ENCODE measurements around the gene CADM1. TPM values are rescaled to one million over a fixed set of nuclear protein-coding genes. Genes with fewer than 3 reads are reported as not detected.

Gene CADM1
- total RNA-seq, 4 donors from 2014 or later = 17.1 to 49.8 (median 30.7) TPM

- no peaks in the 10 kb centered on the region for H3K9me3 ChIP-seq
- no peak overlapping the region for H3K27ac ChIP-seq
- no peak for DNase-seq (ENCODE audit: low spot score in 2 of 2)
- 79% methylated on average over 9 of the region's 9 CpGs for WGBS, 2 donors
- no peak for TF ChIP-seq EP300 (IDR thresholded peaks at IDR 0.05)
- TF ChIP-seq CTCF (IDR thresholded peaks at IDR 0.05) = no peak
- TF ChIP-seq POLR2A (IDR thresholded peaks at IDR 0.05) = no peak
- H3K36me3 ChIP-seq = no peaks in the 10 kb centered on the region
- no peak overlapping the region for H3K4me3 ChIP-seq
- H3K27me3 ChIP-seq = peaks cover 0 to 14% of the 10 kb centered on the region in 2 donors
- H3K4me1 ChIP-seq = no peaks in the 10 kb centered on the region
Observed at GRCh38 chr11:115154355-115154736, 349.9 kb downstream of the CADM1 start.

- DNase-seq (ENCODE audit: low spot score in 2 of 2) = no peak
- H3K36me3 ChIP-seq = no peaks in the 10 kb centered on the region
- WGBS, 2 donors = 92 to 93% methylated on average over 39 of the region's 39 CpGs
- no peak for TF ChIP-seq CTCF (IDR thresholded peaks at IDR 0.05)
- TF ChIP-seq EP300 (IDR thresholded peaks at IDR 0.05) = no peak
- no peak for TF ChIP-seq POLR2A (IDR thresholded peaks at IDR 0.05)
- no peak overlapping the region for H3K27ac ChIP-seq
- H3K27me3 ChIP-seq = peaks cover 0 to 13% of the 10 kb centered on the region in 2 donors
- no peak overlapping the region for H3K4me3 ChIP-seq
- no peaks in the 10 kb centered on the region for H3K4me1 ChIP-seq
- no peaks in the 10 kb centered on the region for H3K9me3 ChIP-seq
Observed at GRCh38 chr11:115153731-115154354, 350.4 kb downstream of the CADM1 start.

- DNase-seq (ENCODE audit: low spot score in 2 of 2) = no peak
- Histone ChIP-seq H3K27me3 (peaks cover 0 to 12% of the 10 kb centered on the region in 2 donors), H3K36me3 (no peaks in the 10 kb centered on the region), H3K9me3 (no peaks in the 10 kb centered on the region), H3K4me3 (no peak overlapping the region), H3K4me1 (no peaks in the 10 kb centered on the region), H3K27ac (no peak overlapping the region)
- 81 to 82% methylated on average over 8 of the region's 8 CpGs for WGBS, 2 donors
- TF ChIP-seq EP300 (IDR thresholded peaks at IDR 0.05) (no peak), POLR2A (IDR thresholded peaks at IDR 0.05) (no peak), CTCF (IDR thresholded peaks at IDR 0.05) (no peak)
Observed at GRCh38 chr11:115153135-115153534, 351.1 kb downstream of the CADM1 start.

- no peaks in the 10 kb centered on the region for H3K36me3 ChIP-seq
- H3K27ac ChIP-seq = no peak overlapping the region
- 78 to 89% methylated on average over 1 of the region's 1 CpG for WGBS, 2 donors
- no peaks in the 10 kb centered on the region for H3K27me3 ChIP-seq
- TF ChIP-seq POLR2A (IDR thresholded peaks at IDR 0.05) = no peak
- H3K4me1 ChIP-seq = no peaks in the 10 kb centered on the region
- no peak for DNase-seq (ENCODE audit: low spot score in 2 of 2)
- no peaks in the 10 kb centered on the region for H3K9me3 ChIP-seq
- H3K4me3 ChIP-seq = no peak overlapping the region
Observed at GRCh38 chr11:115151010-115151409, 353.2 kb downstream of the CADM1 start.

GRCh38 chr11:115148691-115149090, 355.5 kb downstream of the CADM1 start:
- 67 to 84% methylated on average over 2 of the region's 2 CpGs for WGBS, 2 donors
- TF ChIP-seq CTCF (IDR thresholded peaks at IDR 0.05) (no peak), POLR2A (IDR thresholded peaks at IDR 0.05) (no peak), EP300 (IDR thresholded peaks at IDR 0.05) (no peak)
- no peaks in the 10 kb centered on the region for H3K9me3 ChIP-seq

GRCh38 chr11:115148101-115148500, 356.1 kb downstream of the CADM1 start:
- Histone ChIP-seq H3K27me3 (no peaks in the 10 kb centered on the region), H3K9me3 (no peaks in the 10 kb centered on the region), H3K4me3 (no peak overlapping the region), H3K36me3 (no peaks in the 10 kb centered on the region), H3K27ac (no peak overlapping the region), H3K4me1 (no peaks in the 10 kb centered on the region)
- no peak for TF ChIP-seq CTCF (IDR thresholded peaks at IDR 0.05)
- TF ChIP-seq POLR2A (IDR thresholded peaks at IDR 0.05) = no peak
- TF ChIP-seq EP300 (IDR thresholded peaks at IDR 0.05) = no peak
- no peak for DNase-seq (ENCODE audit: low spot score in 2 of 2)
- 90% methylated on average over 4 of the region's 4 CpGs for WGBS, 2 donors

More at GRCh38 chr11:115148691-115149090, 355.5 kb downstream of the CADM1 start:
- DNase-seq (ENCODE audit: low spot score in 2 of 2) = no peak
- Histone ChIP-seq H3K4me1 (no peaks in the 10 kb centered on the region), H3K27me3 (no peaks in the 10 kb centered on the region), H3K27ac (no peak overlapping the region), H3K4me3 (no peak overlapping the region), H3K36me3 (no peaks in the 10 kb centered on the region)
